NCI-H524 (cell line): ENCODE measurements around the gene ARHGAP45.
A peak's percentile ranks its signal among the peaks of the same experiment; 100 is the strongest.

Experiments
- DNase-seq, 2 experiments: peaks; one replicate each; lab custom pipeline; 2025; lab: John Stamatoyannopoulos, UW

Gene ARHGAP45

GRCh38 chr19:1054102-1055027 lies 12.6 kb upstream of the ARHGAP45 start:
- DNase-seq = no peak

- no peak for DNase-seq
Measured at GRCh38 chr19:1055028-1055425, 11.9 kb upstream of the ARHGAP45 start.

GRCh38 chr19:1055886-1056620 lies 10.9 kb upstream of the ARHGAP45 start:
- DNase-seq = no peak

- peak in 1 of 2 experiments; percentile 38 for DNase-seq
Measured at GRCh38 chr19:1057176-1057855, 9.7 kb upstream of the ARHGAP45 start.

- DNase-seq = no peak
Measured at GRCh38 chr19:1058112-1058511, 8.9 kb upstream of the ARHGAP45 start.

- no peak for DNase-seq
Measured at GRCh38 chr19:1060689-1061088, 6.3 kb upstream of the ARHGAP45 start.

- DNase-seq = no peak
Measured at GRCh38 chr19:1061987-1062386, 5.0 kb upstream of the ARHGAP45 start.

GRCh38 chr19:1062387-1063029 lies 4.5 kb upstream of the ARHGAP45 start:
- no peak for DNase-seq

- DNase-seq = no peak
Measured at GRCh38 chr19:1063030-1063908, 3.7 kb upstream of the ARHGAP45 start.

- no peak for DNase-seq
Measured at GRCh38 chr19:1063909-1064660, 2.9 kb upstream of the ARHGAP45 start.

- peak in 1 of 2 experiments; percentile 65 for DNase-seq
Measured at GRCh38 chr19:1064661-1065605, 2.0 kb upstream of the ARHGAP45 start.

GRCh38 chr19:1065606-1066109 lies 1.3 kb upstream of the ARHGAP45 start:
- no peak for DNase-seq

- DNase-seq = no peak
Measured at GRCh38 chr19:1066251-1066747, 668 bp upstream of the ARHGAP45 start.

GRCh38 chr19:1067341-1067957 lies 482 bp downstream of the ARHGAP45 start:
- no peak for DNase-seq

GRCh38 chr19:1068009-1069001 lies 1.3 kb downstream of the ARHGAP45 start:
- no peak for DNase-seq

GRCh38 chr19:1069009-1069779 lies 2.2 kb downstream of the ARHGAP45 start:
- no peak for DNase-seq
